K562 treated with DMSO at 1 percent for 24 hours (cell line): Measurements from ENCODE around the gene OR8A1. TPM values are rescaled to one million over a fixed set of nuclear protein-coding genes. Genes with fewer than 3 reads are reported as not detected.

Experiments
- total RNA-seq: library from RNA; unstranded; fragments of 300-600 nt; gene quantifications from 2 replicates; pipeline ENCODE4 v1.2.3, GENCODE V29; 2022; ENCODE audit warnings: low read depth; ENCODE audit not compliant: insufficient read depth

The OR8A1 gene
- total RNA-seq = 0.25 and 0.31 TPM in 2 replicates

DNA sequence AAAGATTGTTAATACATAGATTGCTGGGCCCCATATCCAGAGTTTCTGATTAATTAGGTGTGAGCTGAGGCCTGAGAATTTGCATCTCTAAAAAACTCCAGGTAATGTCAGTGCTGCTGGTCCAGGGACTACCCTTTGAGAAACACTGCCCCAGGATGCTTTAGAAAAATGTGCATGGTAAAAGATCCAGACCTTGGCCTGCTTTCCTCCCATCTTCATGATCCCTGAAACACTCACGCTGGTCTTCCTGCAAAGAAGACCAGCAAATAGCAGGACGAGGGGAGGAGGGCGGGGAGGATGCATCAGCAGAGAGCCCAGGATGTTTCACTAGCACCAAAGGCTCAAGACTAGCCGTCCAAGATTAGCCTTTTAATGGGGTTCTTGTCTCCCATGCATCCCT lies at the start of gene OR8A1:
TSS of gene OR8A1 (plus strand) at position 301 of the 400 bp plus-strand sequence. CDS start 123 bp downstream, outside the sequence.

DNA sequence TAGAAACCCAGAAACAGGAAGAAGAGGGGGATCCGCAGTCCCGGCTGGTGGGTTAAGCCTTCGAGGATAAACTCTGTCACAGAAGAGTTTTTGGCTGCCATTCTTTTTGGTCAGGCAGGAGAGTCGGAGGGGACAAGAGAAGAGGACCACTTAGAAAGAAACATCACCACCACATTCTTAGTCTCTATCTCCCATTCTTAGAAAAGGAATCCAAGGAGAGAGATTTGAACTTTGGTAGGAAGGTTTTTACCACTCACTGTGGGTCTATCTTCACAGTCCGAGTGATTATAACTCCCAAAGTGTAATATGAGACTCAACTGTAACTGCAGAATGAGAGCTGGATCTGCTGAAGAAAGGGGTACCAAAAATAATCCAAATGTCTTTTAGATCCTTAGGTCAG lies 26.2 kb upstream of the OR8A1 start, which contains the start of gene OR8B12:
TSS of gene OR8B12 (minus strand) at position 101 of the 400 bp plus-strand sequence. CDS start at position 101, 0 bp downstream.

DNA sequence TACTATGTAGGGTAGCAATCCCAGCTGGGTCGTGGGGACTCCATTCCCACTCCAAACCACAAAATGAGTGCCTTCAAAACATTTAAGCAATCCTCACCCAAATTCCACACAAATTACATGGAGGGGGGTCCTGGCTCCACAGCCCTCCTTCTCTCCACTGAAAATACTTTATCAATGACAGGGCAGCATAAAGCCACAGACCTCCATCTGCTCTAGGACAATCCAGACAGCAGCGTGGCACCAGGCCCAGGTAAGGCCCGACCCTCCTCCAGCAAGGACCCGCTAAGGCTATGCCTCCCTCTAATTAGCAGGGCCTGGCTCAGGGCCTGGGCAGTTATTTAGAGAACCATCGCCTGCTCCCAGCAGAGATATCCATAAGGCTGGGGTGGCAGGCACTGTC lies 41.3 kb downstream of the OR8A1 start, which contains the start of gene PANX3:
TSS of gene PANX3 (plus strand) at position 365 of the 400 bp plus-strand sequence. CDS start 129 bp downstream, outside the sequence.

Other genes with a start within 250 kb of the OR8A1 start
- gene OR8D2, start 249.8 kb upstream of the OR8A1 start, total RNA-seq = not detected in 2 replicates
- gene OR8B2, start 185.5 kb upstream of the OR8A1 start, total RNA-seq = not detected in 2 replicates
- gene OR8B3, start 171.0 kb upstream of the OR8A1 start, total RNA-seq = not detected in 2 replicates
- not detected in 2 replicates for gene OR8B4, start 145.1 kb upstream of the OR8A1 start, total RNA-seq
- not detected in 2 replicates for gene OR8B8, start 124.3 kb upstream of the OR8A1 start, total RNA-seq
- not detected in 2 replicates for gene OR8B12, start 26.3 kb upstream of the OR8A1 start, total RNA-seq
- 0.94 and 1.3 TPM in 2 replicates for gene PANX3, start 41.4 kb downstream of the OR8A1 start, total RNA-seq
- 22.8 and 27.7 TPM in 2 replicates for gene TBRG1, start 52.9 kb downstream of the OR8A1 start, total RNA-seq
- gene SIAE, start 103.7 kb downstream of the OR8A1 start, total RNA-seq = 3.6 and 3.9 TPM in 2 replicates
- gene SPA17, start 103.9 kb downstream of the OR8A1 start, total RNA-seq = 7.9 and 12.9 TPM in 2 replicates
- 17.7 and 18.4 TPM in 2 replicates for gene NRGN, start 169.9 kb downstream of the OR8A1 start, total RNA-seq
- not detected in 2 replicates for gene VSIG2, start 182.3 kb downstream of the OR8A1 start, total RNA-seq
- gene ESAM, start 192.3 kb downstream of the OR8A1 start, total RNA-seq = 0.71 and 1.1 TPM in 2 replicates
- gene MSANTD2, start 230.4 kb downstream of the OR8A1 start, total RNA-seq = 3.2 and 4.7 TPM in 2 replicates